ENCODE results near the gene CNTNAP1.

Gene CNTNAP1

DNA sequence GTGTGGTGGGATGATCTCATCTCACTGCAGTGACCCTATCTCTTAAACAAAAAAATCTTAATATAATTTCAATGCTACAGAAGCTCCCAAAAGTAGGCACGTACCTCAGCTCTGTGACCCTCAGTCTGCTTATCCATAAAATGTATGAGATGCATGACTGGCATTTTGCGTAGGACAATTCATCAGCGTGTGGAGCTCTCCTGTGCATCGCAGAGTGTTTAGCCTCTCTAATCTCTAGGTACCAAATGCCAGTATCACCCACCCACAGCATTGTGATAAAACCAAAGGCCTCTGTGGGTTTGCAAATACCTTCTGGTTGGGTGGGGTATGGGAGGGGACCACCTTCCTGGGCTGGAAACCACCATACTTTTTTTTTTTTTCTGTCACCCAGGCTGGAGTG is 42.2 kb upstream of the CNTNAP1 start:
- 0 out of 2 replicates have a peak, but pooled peaks cover 5% of the 10 kb centered on the region for H3K4me1 ChIP-seq (ENCODE audit: low read length)
- no peaks in the 10 kb centered on the region for H3K27me3 ChIP-seq (replicated peaks; ENCODE audit: insufficient read depth, low read length)
- no peak for DNase-seq
- no peak overlapping the region for H2AFZ ChIP-seq (ENCODE audit: low read length)
- no peaks in the 10 kb centered on the region for H3K36me3 ChIP-seq (replicated peaks; ENCODE audit: insufficient read depth, low read length)
- no peaks in the 10 kb centered on the region for H3K9me2 ChIP-seq (replicated peaks; ENCODE audit: insufficient read depth, low read length)
- H3K9ac ChIP-seq (ENCODE audit: low read length) = no peak overlapping the region
- no peak overlapping the region for H3K4me3 ChIP-seq (ENCODE audit: low read length)
- no peak overlapping the region for H3K4me2 ChIP-seq (ENCODE audit: low read depth, low read length)
- no peak overlapping the region for H3K27ac ChIP-seq (ENCODE audit: low read length)
- H3F3A ChIP-seq (ENCODE audit: insufficient read depth, low read length) = no peaks in the 10 kb centered on the region
- TF ChIP-seq, protein P1, sequence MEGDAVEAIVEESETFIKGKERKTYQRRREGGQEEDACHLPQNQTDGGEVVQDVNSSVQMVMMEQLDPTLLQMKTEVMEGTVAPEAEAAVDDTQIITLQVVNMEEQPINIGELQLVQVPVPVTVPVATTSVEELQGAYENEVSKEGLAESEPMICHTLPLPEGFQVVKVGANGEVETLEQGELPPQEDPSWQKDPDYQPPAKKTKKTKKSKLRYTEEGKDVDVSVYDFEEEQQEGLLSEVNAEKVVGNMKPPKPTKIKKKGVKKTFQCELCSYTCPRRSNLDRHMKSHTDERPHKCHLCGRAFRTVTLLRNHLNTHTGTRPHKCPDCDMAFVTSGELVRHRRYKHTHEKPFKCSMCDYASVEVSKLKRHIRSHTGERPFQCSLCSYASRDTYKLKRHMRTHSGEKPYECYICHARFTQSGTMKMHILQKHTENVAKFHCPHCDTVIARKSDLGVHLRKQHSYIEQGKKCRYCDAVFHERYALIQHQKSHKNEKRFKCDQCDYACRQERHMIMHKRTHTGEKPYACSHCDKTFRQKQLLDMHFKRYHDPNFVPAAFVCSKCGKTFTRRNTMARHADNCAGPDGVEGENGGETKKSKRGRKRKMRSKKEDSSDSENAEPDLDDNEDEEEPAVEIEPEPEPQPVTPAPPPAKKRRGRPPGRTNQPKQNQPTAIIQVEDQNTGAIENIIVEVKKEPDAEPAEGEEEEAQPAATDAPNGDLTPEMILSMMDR (IDR thresholded peaks at IDR 0.05; ENCODE audit: low read length) = no peak
- TF ChIP-seq EZH2phosphoT487 (IDR thresholded peaks at IDR 0.05; ENCODE audit: low read length) = no peak
- no peak for TF ChIP-seq EZH2 (optimal IDR thresholded peaks at IDR 0.05; ENCODE audit: low read depth, low read length)
- no peaks in the 10 kb centered on the region for H3K79me2 ChIP-seq (ENCODE audit: low read length)
- no peaks in the 10 kb centered on the region for H4K20me1 ChIP-seq (ENCODE audit: insufficient read depth, low read length)
- no peaks in the 10 kb centered on the region for H3K9me3 ChIP-seq (replicated peaks; ENCODE audit: insufficient read depth, low read length)

DNA sequence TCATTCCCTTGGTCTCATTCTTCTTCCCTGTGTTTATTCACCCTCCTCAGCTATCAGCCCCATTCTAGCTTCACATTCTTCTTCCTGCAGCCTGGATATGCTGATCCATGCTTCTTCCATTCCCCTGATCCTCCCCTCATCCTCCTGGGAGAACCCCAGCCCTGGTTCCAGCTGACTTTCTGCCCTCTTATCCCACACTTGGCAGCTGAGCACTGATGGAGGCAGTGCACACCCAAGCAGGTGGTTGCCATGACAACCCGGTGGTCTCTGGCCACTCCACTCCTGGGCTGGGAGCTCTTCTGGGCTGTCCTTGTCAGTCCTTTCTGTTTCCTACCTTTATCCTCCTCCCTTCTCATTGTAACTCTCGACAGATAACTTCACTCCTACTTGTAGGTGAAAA is 40.0 kb upstream of the CNTNAP1 start:
- Histone ChIP-seq H3K4me3 (ENCODE audit: low read length) (no peak overlapping the region), H3K27me3 (replicated peaks; ENCODE audit: insufficient read depth, low read length) (no peaks in the 10 kb centered on the region), H3K79me2 (ENCODE audit: low read length) (no peaks in the 10 kb centered on the region), H3K4me1 (ENCODE audit: low read length) (0 out of 2 replicates have a peak, but pooled peaks cover 5% of the 10 kb centered on the region), H3F3A (ENCODE audit: insufficient read depth, low read length) (no peaks in the 10 kb centered on the region), H4K20me1 (ENCODE audit: insufficient read depth, low read length) (no peaks in the 10 kb centered on the region), H3K9ac (ENCODE audit: low read length) (no peak overlapping the region), H3K36me3 (replicated peaks; ENCODE audit: insufficient read depth, low read length) (no peaks in the 10 kb centered on the region), H3K9me2 (replicated peaks; ENCODE audit: insufficient read depth, low read length) (no peaks in the 10 kb centered on the region), H3K9me3 (replicated peaks; ENCODE audit: insufficient read depth, low read length) (no peaks in the 10 kb centered on the region), H2AFZ (ENCODE audit: low read length) (no peak overlapping the region), H3K4me2 (ENCODE audit: low read depth, low read length) (no peak overlapping the region), H3K27ac (ENCODE audit: low read length) (no peak overlapping the region)
- TF ChIP-seq EZH2phosphoT487 (IDR thresholded peaks at IDR 0.05; ENCODE audit: low read length) (no peak), EZH2 (optimal IDR thresholded peaks at IDR 0.05; ENCODE audit: low read depth, low read length) (no peak)
- TF ChIP-seq, protein P1 (IDR thresholded peaks at IDR 0.05; ENCODE audit: low read length) = no peak
- DNase-seq = no peak

DNA sequence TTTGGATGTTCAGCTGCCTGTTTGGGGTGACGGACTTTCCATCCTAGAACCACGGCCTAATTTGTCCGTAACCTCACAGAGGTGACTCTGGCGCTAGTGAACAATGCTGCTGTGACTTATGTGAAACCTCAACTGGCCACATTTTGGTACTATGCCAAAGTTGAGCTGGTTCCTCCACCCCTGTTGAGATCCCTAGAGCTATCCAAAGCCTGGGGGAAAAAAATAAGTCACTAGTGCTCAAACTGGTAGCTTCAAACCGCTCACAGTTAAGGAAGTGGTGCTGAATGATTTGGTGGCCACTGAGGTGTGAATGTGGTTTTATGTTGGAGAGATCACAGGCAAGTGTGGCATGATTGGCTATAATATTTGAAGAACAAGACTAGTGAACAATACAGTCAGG is 34.6 kb upstream of the CNTNAP1 start:
- no peak overlapping the region for H3K9ac ChIP-seq (ENCODE audit: low read length)
- H3K27me3 ChIP-seq (replicated peaks; ENCODE audit: insufficient read depth, low read length) = no peaks in the 10 kb centered on the region
- no peak overlapping the region for H3K27ac ChIP-seq (ENCODE audit: low read length)
- no peaks in the 10 kb centered on the region for H3F3A ChIP-seq (ENCODE audit: insufficient read depth, low read length)
- 0 out of 2 replicates have a peak, but pooled peaks cover under 1% of the 10 kb centered on the region for H3K4me1 ChIP-seq (ENCODE audit: low read length)
- TF ChIP-seq, protein P1 (IDR thresholded peaks at IDR 0.05; ENCODE audit: low read length) = no peak
- TF ChIP-seq EZH2 (optimal IDR thresholded peaks at IDR 0.05; ENCODE audit: low read depth, low read length) (no peak), EZH2phosphoT487 (IDR thresholded peaks at IDR 0.05; ENCODE audit: low read length) (no peak)
- H2AFZ ChIP-seq (ENCODE audit: low read length) = no peak overlapping the region
- no peaks in the 10 kb centered on the region for H4K20me1 ChIP-seq (ENCODE audit: insufficient read depth, low read length)
- no peak overlapping the region for H3K4me3 ChIP-seq (ENCODE audit: low read length)
- H3K4me2 ChIP-seq (ENCODE audit: low read depth, low read length) = no peak overlapping the region
- DNase-seq = no peak
- no peaks in the 10 kb centered on the region for H3K9me2 ChIP-seq (replicated peaks; ENCODE audit: insufficient read depth, low read length)
- H3K9me3 ChIP-seq (replicated peaks; ENCODE audit: insufficient read depth, low read length) = no peaks in the 10 kb centered on the region
- H3K36me3 ChIP-seq (replicated peaks; ENCODE audit: insufficient read depth, low read length) = no peaks in the 10 kb centered on the region
- H3K79me2 ChIP-seq (ENCODE audit: low read length) = no peaks in the 10 kb centered on the region

All from MM.1S (cell line).